Glomerular visceral epithelial cell (primary cell): ENCODE results near the gene HS2ST1.
"Not testable (repeated sequence)": the region's sequence is repeated elsewhere in the genome, so short reads cannot be mapped to it uniquely, and the experiment has no call there.

Experiments used
- DNase-seq: peaks from one replicate; pipeline ENCODE4 v3.0.0-alpha.2; 2016; ENCODE audit errors: extremely low spot score

The HS2ST1 gene

GRCh38 chr1:87023326-87023725, 108.9 kb downstream of the HS2ST1 start:
- no peak for DNase-seq

GRCh38 chr1:87024936-87025540, 110.6 kb downstream of the HS2ST1 start:
- peak; percentile 33 for DNase-seq

GRCh38 chr1:87027561-87027960, 113.1 kb downstream of the HS2ST1 start:
- DNase-seq, result not testable (repeated sequence)

- DNase-seq, result no peak
Observed at GRCh38 chr1:87028576-87028975, 114.1 kb downstream of the HS2ST1 start.

- no peak for DNase-seq
Observed at GRCh38 chr1:87030740-87031690, 116.6 kb downstream of the HS2ST1 start.

- DNase-seq, result no peak
Observed at GRCh38 chr1:87034351-87034750, 119.9 kb downstream of the HS2ST1 start.

GRCh38 chr1:87039096-87039495, 124.7 kb downstream of the HS2ST1 start:
- DNase-seq, result no peak

GRCh38 chr1:87042111-87042811, 127.8 kb downstream of the HS2ST1 start:
- DNase-seq, result no peak

- no peak for DNase-seq
Observed at GRCh38 chr1:87044424-87044823, 130.0 kb downstream of the HS2ST1 start.

- no peak for DNase-seq
Observed at GRCh38 chr1:87044840-87045239, 130.4 kb downstream of the HS2ST1 start.

- no peak for DNase-seq
Observed at GRCh38 chr1:87045761-87046304, 131.4 kb downstream of the HS2ST1 start.

- no peak for DNase-seq
Observed at GRCh38 chr1:87046951-87047350, 132.5 kb downstream of the HS2ST1 start.

- DNase-seq, result no peak
Observed at GRCh38 chr1:87048237-87048636, 133.8 kb downstream of the HS2ST1 start.

GRCh38 chr1:87051965-87052364, 137.5 kb downstream of the HS2ST1 start:
- no peak for DNase-seq

- no peak for DNase-seq
Observed at GRCh38 chr1:87052400-87052799, 138.0 kb downstream of the HS2ST1 start.

GRCh38 chr1:87052961-87053360, 138.5 kb downstream of the HS2ST1 start:
- DNase-seq, result no peak

- no peak for DNase-seq
Observed at GRCh38 chr1:87053446-87053845, 139.0 kb downstream of the HS2ST1 start.

GRCh38 chr1:87056974-87057373, 142.5 kb downstream of the HS2ST1 start:
- DNase-seq, result no peak

GRCh38 chr1:87058343-87058649, 143.9 kb downstream of the HS2ST1 start:
- no peak for DNase-seq

GRCh38 chr1:87061742-87062156, 147.3 kb downstream of the HS2ST1 start:
- DNase-seq, result no peak

GRCh38 chr1:87062687-87063086, 148.3 kb downstream of the HS2ST1 start:
- DNase-seq, result no peak

- DNase-seq, result no peak
Observed at GRCh38 chr1:87064309-87064708, 149.9 kb downstream of the HS2ST1 start.
